Stimulated activated CD8-positive, alpha-beta memory T cell treated with anti-CD3 and anti-CD28 coated beads, Interleukin-12 subunit alpha, Interleukin-12 subunit beta, amount 100 ng/mL, for 24 hours (primary cell): Measurements from ENCODE around the gene ARHGAP45.

Experiments used
- DNase-seq: peaks from one replicate; pipeline ENCODE4 v3.0.0-alpha.2; 2020; ENCODE audit errors: extremely low read depth

ARHGAP45 gene

GRCh38 chr19:1070576-1070930 lies 3.6 kb downstream of the ARHGAP45 start:
- no peak for DNase-seq

- DNase-seq: no peak
Observed at GRCh38 chr19:1070931-1071791, 4.2 kb downstream of the ARHGAP45 start.

GRCh38 chr19:1072371-1073015 lies 5.5 kb downstream of the ARHGAP45 start:
- DNase-seq: no peak

GRCh38 chr19:1073063-1073955 lies 6.3 kb downstream of the ARHGAP45 start:
- no peak for DNase-seq

- no peak for DNase-seq
Observed at GRCh38 chr19:1073956-1074517, 7.1 kb downstream of the ARHGAP45 start.

- DNase-seq: no peak
Observed at GRCh38 chr19:1074544-1075283, 7.7 kb downstream of the ARHGAP45 start.

GRCh38 chr19:1076046-1076386 lies 9.0 kb downstream of the ARHGAP45 start:
- DNase-seq: no peak

GRCh38 chr19:1076951-1077350 lies 10.0 kb downstream of the ARHGAP45 start:
- peak; percentile 80 for DNase-seq

- no peak for DNase-seq
Observed at GRCh38 chr19:1079566-1080111, 12.7 kb downstream of the ARHGAP45 start.

- DNase-seq: no peak
Observed at GRCh38 chr19:1080360-1081161, 13.6 kb downstream of the ARHGAP45 start.

- no peak for DNase-seq
Observed at GRCh38 chr19:1081301-1082164, 14.6 kb downstream of the ARHGAP45 start.

- no peak for DNase-seq
Observed at GRCh38 chr19:1082165-1082927, 15.4 kb downstream of the ARHGAP45 start.

GRCh38 chr19:1082928-1083816 lies 16.2 kb downstream of the ARHGAP45 start:
- no peak for DNase-seq

GRCh38 chr19:1084024-1084868 lies 17.3 kb downstream of the ARHGAP45 start:
- no peak for DNase-seq

- no peak for DNase-seq
Observed at GRCh38 chr19:1085053-1085658, 18.2 kb downstream of the ARHGAP45 start.
